Endothelial cell of umbilical vein (primary cell): Measurements from ENCODE around the gene SEZ6L.

Experiments used
- CTCF ChIP-seq, 2 donors: IDR thresholded peaks; 1 replicate in 1 of 2; 2 replicates in 1 of 2; pipeline ENCODE4 v1.5.1; 2011; ENCODE audit warnings: low read length in 2 of 2, mild to moderate bottlenecking in 2 of 2, moderate library complexity in 2 of 2, control low read depth in 1 of 2, inconsistent platforms in 1 of 2, low read depth in 1 of 2; ENCODE audit not compliant: insufficient read depth in 1 of 2; ENCODE audit errors: extremely low read depth in 1 of 2
- FOS ChIP-seq: IDR thresholded peaks from 2 replicates; pipeline ENCODE4 v1.6.1; 2011; ENCODE audit warnings: mild to moderate bottlenecking, low read length, moderate library complexity, borderline replicate concordance; ENCODE audit not compliant: insufficient read depth
- MYC ChIP-seq: IDR thresholded peaks from one replicate; pipeline ENCODE4 v1.6.1; 2011; ENCODE audit warnings: mild to moderate bottlenecking, low read depth, low read length
- POLR2A ChIP-seq: IDR thresholded peaks from 2 replicates; pipeline ENCODE4 v1.6.1; 2012; ENCODE audit warnings: low read depth, mild to moderate bottlenecking, control low read depth, low read length
- POLR2AphosphoS5 ChIP-seq: IDR thresholded peaks from 2 replicates; pipeline ENCODE4 v1.6.1; 2012; ENCODE audit warnings: low read depth, mild to moderate bottlenecking, control low read depth, low read length, moderate library complexity; ENCODE audit not compliant: insufficient read depth

- TF ChIP-seq CTCF (IDR thresholded peaks at IDR 0.05; ENCODE audit: extremely low read depth in 1 of 2, insufficient read depth in 1 of 2, low read depth in 1 of 2, low read length in 2 of 2) (no peak), POLR2AphosphoS5 (no peak), POLR2A (no peak), MYC (no peak), FOS (no peak)
These were observed 185.4 kb downstream of the SEZ6L start for GRCh38 chr22:26354707-26355106.
